ENCODE measurements around the gene ATP8A2.

DNA sequence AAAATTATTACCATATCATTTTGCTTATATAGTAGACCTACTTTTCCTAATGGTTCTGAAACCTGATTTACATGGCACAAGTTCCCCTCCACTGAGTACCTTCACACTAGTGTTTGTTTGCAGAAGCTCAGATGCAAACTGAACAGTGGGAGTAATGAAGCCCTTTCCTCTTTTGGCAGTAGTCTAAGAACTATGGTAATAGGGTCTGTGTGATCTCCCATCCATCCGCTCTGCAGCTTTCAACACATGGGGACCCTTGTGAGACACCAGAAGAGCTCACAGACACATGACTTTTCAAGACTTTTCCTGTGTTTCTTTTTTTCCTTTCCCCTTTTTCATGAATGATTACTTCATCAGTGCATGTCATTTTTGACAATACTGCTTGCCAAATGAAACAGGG is 336.0 kb downstream of the ATP8A2 start:
- TF ChIP-seq POLR2AphosphoS5 (IDR thresholded peaks at IDR 0.05; ENCODE audit: low read depth, low read length) (no peak), TAF1 (IDR thresholded peaks at IDR 0.05; ENCODE audit: borderline replicate concordance, insufficient read depth, low read length) (no peak), SIN3A (IDR thresholded peaks at IDR 0.05; ENCODE audit: borderline replicate concordance, insufficient read depth, low read length) (no peak), FOXP2 (optimal IDR thresholded peaks at IDR 0.05; ENCODE audit: borderline replicate concordance, extremely low read depth, extremely low read length, insufficient read depth) (no peak)
- TF ChIP-seq, protein P1, sequence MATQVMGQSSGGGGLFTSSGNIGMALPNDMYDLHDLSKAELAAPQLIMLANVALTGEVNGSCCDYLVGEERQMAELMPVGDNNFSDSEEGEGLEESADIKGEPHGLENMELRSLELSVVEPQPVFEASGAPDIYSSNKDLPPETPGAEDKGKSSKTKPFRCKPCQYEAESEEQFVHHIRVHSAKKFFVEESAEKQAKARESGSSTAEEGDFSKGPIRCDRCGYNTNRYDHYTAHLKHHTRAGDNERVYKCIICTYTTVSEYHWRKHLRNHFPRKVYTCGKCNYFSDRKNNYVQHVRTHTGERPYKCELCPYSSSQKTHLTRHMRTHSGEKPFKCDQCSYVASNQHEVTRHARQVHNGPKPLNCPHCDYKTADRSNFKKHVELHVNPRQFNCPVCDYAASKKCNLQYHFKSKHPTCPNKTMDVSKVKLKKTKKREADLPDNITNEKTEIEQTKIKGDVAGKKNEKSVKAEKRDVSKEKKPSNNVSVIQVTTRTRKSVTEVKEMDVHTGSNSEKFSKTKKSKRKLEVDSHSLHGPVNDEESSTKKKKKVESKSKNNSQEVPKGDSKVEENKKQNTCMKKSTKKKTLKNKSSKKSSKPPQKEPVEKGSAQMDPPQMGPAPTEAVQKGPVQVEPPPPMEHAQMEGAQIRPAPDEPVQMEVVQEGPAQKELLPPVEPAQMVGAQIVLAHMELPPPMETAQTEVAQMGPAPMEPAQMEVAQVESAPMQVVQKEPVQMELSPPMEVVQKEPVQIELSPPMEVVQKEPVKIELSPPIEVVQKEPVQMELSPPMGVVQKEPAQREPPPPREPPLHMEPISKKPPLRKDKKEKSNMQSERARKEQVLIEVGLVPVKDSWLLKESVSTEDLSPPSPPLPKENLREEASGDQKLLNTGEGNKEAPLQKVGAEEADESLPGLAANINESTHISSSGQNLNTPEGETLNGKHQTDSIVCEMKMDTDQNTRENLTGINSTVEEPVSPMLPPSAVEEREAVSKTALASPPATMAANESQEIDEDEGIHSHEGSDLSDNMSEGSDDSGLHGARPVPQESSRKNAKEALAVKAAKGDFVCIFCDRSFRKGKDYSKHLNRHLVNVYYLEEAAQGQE (IDR thresholded peaks at IDR 0.05; ENCODE audit: insufficient read depth in 1 of 2, low read depth in 2 of 2, low read length in 2 of 2) = no peak

Data from PFSK-1 (cell line).